ENCODE results near the gene BAG5.

DNA sequence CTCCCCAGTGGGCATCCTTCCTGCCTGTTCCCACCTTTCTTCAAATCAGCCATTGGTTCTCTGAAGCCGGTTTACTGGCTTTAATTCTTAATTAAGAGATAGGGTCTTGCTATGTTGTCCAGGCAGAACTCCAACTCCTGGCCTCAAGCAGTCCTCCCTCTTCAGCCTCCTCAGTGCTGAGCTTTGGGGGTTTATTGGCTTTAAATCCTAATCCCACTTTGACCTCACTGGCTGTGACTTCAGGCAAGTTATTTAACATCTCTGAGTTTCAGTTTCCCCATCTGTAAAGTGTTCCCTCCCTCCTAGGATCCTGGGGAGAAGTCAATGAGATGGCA is 35.6 kb downstream of the BAG5 start:
- no peak for TF ChIP-seq POLR2AphosphoS5 (IDR thresholded peaks at IDR 0.05; ENCODE audit: borderline replicate concordance, low read depth, low read length)
- no peak for TF ChIP-seq EZH2 (IDR thresholded peaks at IDR 0.05)
- no peak for TF ChIP-seq FOXP2 (optimal IDR thresholded peaks at IDR 0.05; ENCODE audit: control extremely low read depth, extremely low read length, insufficient read depth)

Data from SK-N-MC (cell line).